HG02970 (cell line): ENCODE data around the gene HIP1R.

Experiments used
- ATAC-seq: cut with Tn5 transposase; IDR thresholded peaks from one replicate; pipeline ENCODE4 v1.9.1; 2021; ENCODE audit warnings: mild to moderate bottlenecking, moderate library complexity, moderate number of reproducible peaks; ENCODE audit not compliant: unreplicated experiment, low FRiP score

The HIP1R gene

GRCh38 chr12:122859303-122860039, 24.2 kb downstream of the HIP1R start:
- ATAC-seq: no peak

- ATAC-seq: no peak
Measured at GRCh38 chr12:122860040-122860853, 25.0 kb downstream of the HIP1R start.

- no peak for ATAC-seq
Measured at GRCh38 chr12:122860854-122861586, 25.8 kb downstream of the HIP1R start.

GRCh38 chr12:122861587-122861970, 26.3 kb downstream of the HIP1R start:
- ATAC-seq: no peak

GRCh38 chr12:122862110-122862634, 26.9 kb downstream of the HIP1R start:
- ATAC-seq: no peak

GRCh38 chr12:122862872-122863701, 27.8 kb downstream of the HIP1R start:
- ATAC-seq: no peak

GRCh38 chr12:122864894-122865253, 29.6 kb downstream of the HIP1R start:
- no peak for ATAC-seq

GRCh38 chr12:122865268-122866231, 30.3 kb downstream of the HIP1R start:
- ATAC-seq: no peak

- ATAC-seq: no peak
Measured at GRCh38 chr12:122866379-122866778, 31.1 kb downstream of the HIP1R start.

GRCh38 chr12:122866950-122867607, 31.8 kb downstream of the HIP1R start:
- ATAC-seq: no peak

- no peak for ATAC-seq
Measured at GRCh38 chr12:122867691-122868461, 32.6 kb downstream of the HIP1R start.

GRCh38 chr12:122868471-122869177, 33.4 kb downstream of the HIP1R start:
- ATAC-seq: no peak

GRCh38 chr12:122869207-122869973, 34.1 kb downstream of the HIP1R start:
- no peak for ATAC-seq

- ATAC-seq: no peak
Measured at GRCh38 chr12:122870163-122870842, 35.0 kb downstream of the HIP1R start.

- no peak for ATAC-seq
Measured at GRCh38 chr12:122870867-122871664, 35.8 kb downstream of the HIP1R start.
